ENCODE data around the gene TPM3. TPM values are rescaled to one million over a fixed set of nuclear protein-coding genes. Genes with fewer than 3 reads are reported as not detected.
A peak's percentile ranks its signal among the peaks of the same experiment; 100 is the strongest.

Gene TPM3
- total and polyA plus RNA-seq, 9 of the 15 experiments (the other 6 are each of a cell fraction or from before 2014, with no cell fraction given) = 202 to 604 (median 421) TPM

- TF ChIP-seq POLR2H (tag; IDR thresholded peaks at IDR 0.05; ENCODE audit: low read depth) = peak; percentile 77
- 0 out of 4 replicates have a peak, but pooled peaks of 1 of the 2 experiments have one; percentile 60 for TF ChIP-seq NONO (IDR thresholded peaks at IDR 0.05; ENCODE audit: low read depth in 2 of 2, low read length in 1 of 2)
- TF ChIP-seq PTTG1 (tag; IDR thresholded peaks at IDR 0.05; ENCODE audit: low read depth) = no peak
- TF ChIP-seq, protein P1, sequence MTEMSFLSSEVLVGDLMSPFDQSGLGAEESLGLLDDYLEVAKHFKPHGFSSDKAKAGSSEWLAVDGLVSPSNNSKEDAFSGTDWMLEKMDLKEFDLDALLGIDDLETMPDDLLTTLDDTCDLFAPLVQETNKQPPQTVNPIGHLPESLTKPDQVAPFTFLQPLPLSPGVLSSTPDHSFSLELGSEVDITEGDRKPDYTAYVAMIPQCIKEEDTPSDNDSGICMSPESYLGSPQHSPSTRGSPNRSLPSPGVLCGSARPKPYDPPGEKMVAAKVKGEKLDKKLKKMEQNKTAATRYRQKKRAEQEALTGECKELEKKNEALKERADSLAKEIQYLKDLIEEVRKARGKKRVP (CRISPR knock-in tag; IDR thresholded peaks at IDR 0.05) = peak; percentile 95
- peak; percentile 29; the same call in 1 of the 2 replicates for TF ChIP-seq MTA2 (IDR thresholded peaks at IDR 0.05; ENCODE audit: low read depth)
- peak; percentile 96 for TF ChIP-seq DPF2 (IDR thresholded peaks at IDR 0.05)
- TF ChIP-seq ZNF24 (IDR thresholded peaks at IDR 0.05) = 0 out of 2 replicates have a peak, but pooled peaks have one; percentile 9
- TF ChIP-seq, protein P2, sequence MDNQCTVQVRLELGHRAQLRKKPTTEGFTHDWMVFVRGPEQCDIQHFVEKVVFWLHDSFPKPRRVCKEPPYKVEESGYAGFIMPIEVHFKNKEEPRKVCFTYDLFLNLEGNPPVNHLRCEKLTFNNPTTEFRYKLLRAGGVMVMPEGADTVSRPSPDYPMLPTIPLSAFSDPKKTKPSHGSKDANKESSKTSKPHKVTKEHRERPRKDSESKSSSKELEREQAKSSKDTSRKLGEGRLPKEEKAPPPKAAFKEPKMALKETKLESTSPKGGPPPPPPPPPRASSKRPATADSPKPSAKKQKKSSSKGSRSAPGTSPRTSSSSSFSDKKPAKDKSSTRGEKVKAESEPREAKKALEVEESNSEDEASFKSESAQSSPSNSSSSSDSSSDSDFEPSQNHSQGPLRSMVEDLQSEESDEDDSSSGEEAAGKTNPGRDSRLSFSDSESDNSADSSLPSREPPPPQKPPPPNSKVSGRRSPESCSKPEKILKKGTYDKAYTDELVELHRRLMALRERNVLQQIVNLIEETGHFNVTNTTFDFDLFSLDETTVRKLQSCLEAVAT (IDR thresholded peaks at IDR 0.05) = peak in 1 of 2 experiments; percentile 56; a peak in 1 of 4 replicates
- peak; percentile 83 for TF ChIP-seq ZNF175 (CRISPR knock-in tag; IDR thresholded peaks at IDR 0.05; ENCODE audit: low read depth)
- TF ChIP-seq MCM5 (IDR thresholded peaks at IDR 0.05; ENCODE audit: low read depth) = no peak
- TF ChIP-seq MEF2A (IDR thresholded peaks at IDR 0.05; ENCODE audit: control insufficient read depth, low read depth, low read length) = peak; percentile 54; the same call in 1 of the 2 replicates
- no peak for TF ChIP-seq ZNF518B (CRISPR knock-in tag; IDR thresholded peaks at IDR 0.05)
- TF ChIP-seq CEBPG (CRISPR knock-in tag; IDR thresholded peaks at IDR 0.05) = peak; percentile 97
- peak; percentile 96 to 99 for TF ChIP-seq CEBPG (tag; conservative IDR thresholded peaks at IDR 0.05 in 1 of 2, IDR thresholded peaks at IDR 0.05 in 1 of 2)
- no peak for TF ChIP-seq ZNF75A (CRISPR knock-in tag; IDR thresholded peaks at IDR 0.05)
- TF ChIP-seq CXXC5 (CRISPR knock-in tag; IDR thresholded peaks at IDR 0.05) = peak; percentile 68
- peak; percentile 12; the same call in 1 of the 2 replicates for TF ChIP-seq ELF4 (CRISPR knock-in tag; IDR thresholded peaks at IDR 0.05)
- TF ChIP-seq NFRKB (IDR thresholded peaks at IDR 0.05; ENCODE audit: low read depth) = peak; percentile 53; the same call in 1 of the 2 replicates
- peak; percentile 71 for TF ChIP-seq HES1 (IDR thresholded peaks at IDR 0.05; ENCODE audit: low read depth)
- TF ChIP-seq GABPA (tag; conservative IDR thresholded peaks at IDR 0.05; ENCODE audit: low read depth) = peak; percentile 80
- TF ChIP-seq SMARCA4 (IDR thresholded peaks at IDR 0.05) = peak; percentile 93
- TF ChIP-seq ZSCAN32 (CRISPR knock-in tag; IDR thresholded peaks at IDR 0.05) = peak; percentile 83
- no peak for TF ChIP-seq RFX5 (IDR thresholded peaks at IDR 0.05; ENCODE audit: low read depth, low read length)
These were observed 34.2 kb downstream of the TPM3 start (continued) for GRCh38 chr1:154157520-154158306.

Data from K562 (cell line).